ENCODE results near the gene TPTE2. TPM values are rescaled to one million over a fixed set of nuclear protein-coding genes. Genes with fewer than 3 reads are reported as not detected.

Gene TPTE2
- total and polyA plus RNA-seq, 2 of the 4 experiments (the other 2 are of a cell fraction), result not detected

DNA sequence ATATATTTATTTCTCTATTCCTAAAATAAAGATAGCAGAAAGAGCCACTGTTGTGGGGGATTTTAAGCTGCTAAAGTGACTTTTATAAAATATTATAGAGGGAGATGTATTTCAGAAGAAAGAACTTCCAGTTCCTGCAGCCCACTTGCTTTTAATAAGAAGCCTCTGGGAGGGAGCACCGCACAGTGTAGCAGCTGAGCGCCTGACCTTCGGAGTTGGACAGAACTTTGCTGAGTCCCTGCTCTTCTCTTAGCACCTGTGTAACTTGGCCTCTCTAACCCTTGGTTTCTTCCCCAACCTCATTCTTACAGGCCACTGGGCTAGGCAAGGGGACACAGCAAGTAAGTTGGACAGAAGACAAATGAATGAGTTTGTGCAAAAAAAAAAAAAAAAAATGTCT is 34.8 kb upstream of the TPTE2 start:
- Histone ChIP-seq H4K20me1 (ENCODE audit: insufficient read depth, low read length) (no peaks in the 10 kb centered on the region), H3K18ac (ENCODE audit: low read depth, low read length) (no peak overlapping the region), H2BK120ac (ENCODE audit: low read depth, low read length) (no peak overlapping the region), H3K4me2 (ENCODE audit: low read depth, low read length) (no peak overlapping the region), H3K27ac (ENCODE audit: insufficient read depth, low read length) (no peak overlapping the region), H3K9me1 (ENCODE audit: insufficient read depth, low read length) (peaks cover 4% of the 10 kb centered on the region; the same call in 1 of the 2 replicates), H2BK5ac (ENCODE audit: low read depth, low read length, poor library complexity, severe bottlenecking) (no peak overlapping the region), H2AK9ac (replicated peaks; ENCODE audit: low read depth, low read length, poor library complexity) (no peak overlapping the region), H3K9ac (ENCODE audit: low read depth, low read length) (no peak overlapping the region), H3K79me1 (ENCODE audit: low read depth in 1 of 2, low read length in 2 of 2) (no peaks in the 10 kb centered on the region), H2BK20ac (ENCODE audit: low read depth, low read length) (no peak overlapping the region), H3K36me3 (ENCODE audit: control insufficient read depth, insufficient read depth, low read length) (no peaks in the 10 kb centered on the region), H3K23ac (ENCODE audit: low read depth, low read length) (no peak overlapping the region), H3K14ac (replicated peaks; ENCODE audit: low read depth, low read length) (no peak overlapping the region), H3K4me3 (ENCODE audit: insufficient read depth, low read depth, low read length) (no peak overlapping the region), H2BK15ac (ENCODE audit: low read depth, low read length) (no peak overlapping the region), H3K56ac (ENCODE audit: extremely low read depth, insufficient read depth, low read length) (no peak overlapping the region), H3K27me3 (ENCODE audit: control insufficient read depth, insufficient read depth, low read length) (no peaks in the 10 kb centered on the region), H4K91ac (ENCODE audit: insufficient read depth, low read depth, low read length) (no peak overlapping the region), H3K9me3 (ENCODE audit: control insufficient read depth, insufficient read depth, low read length) (no peaks in the 10 kb centered on the region), H2AK5ac (ENCODE audit: low read depth, low read length) (no peak overlapping the region), H3K4ac (ENCODE audit: low read depth, low read length) (no peak overlapping the region), H4K5ac (ENCODE audit: low read depth, low read length) (no peak overlapping the region), H3K4me1 (ENCODE audit: control insufficient read depth, insufficient read depth, low read length) (peaks cover 2% of the 10 kb centered on the region; the same call in 1 of the 2 replicates), H4K8ac (ENCODE audit: low read depth in 2 of 2, low read length in 2 of 2) (no peak overlapping the region), H2AFZ (replicated peaks; ENCODE audit: low read length, poor library complexity) (no peak overlapping the region)
- CTCF ChIA-PET, result interaction anchor here (0.9 kb wide), 1 partner anchor 9 kb away, joined by 3 read pairs; no protein-coding TSS in a partner anchor
- WGBS, 2 experiments (ENCODE audit: extremely low coverage in 2 of 2, insufficient read length in 1 of 2), result 100% methylated on average over 1 of the region's 3 CpGs; no CpG with 5 or more reads in 1 of the 2 experiments
- dilution Hi-C loops (cut with HindIII; ENCODE audit: low sequenced_read_pairs, unreplicated experiment) (no loop called here), in situ Hi-C loops (cut with MboI; ENCODE audit: low sequenced_read_pairs) (no loop called here), intact Hi-C loops (cut with micrococcal nuclease) (loop anchor here (10.0 kb wide), 1 partner anchor 299 kb away; no protein-coding TSS in a partner anchor)
- TF ChIP-seq BHLHE40 (IDR thresholded peaks at IDR 0.05; ENCODE audit: low read depth, low read length), result no peak
- no peak for TF ChIP-seq SMC3 (IDR thresholded peaks at IDR 0.05; ENCODE audit: low read depth, low read length)
- TF ChIP-seq MAFK (IDR thresholded peaks at IDR 0.05; ENCODE audit: low read depth, low read length), result no peak
- TF ChIP-seq, protein P1, sequence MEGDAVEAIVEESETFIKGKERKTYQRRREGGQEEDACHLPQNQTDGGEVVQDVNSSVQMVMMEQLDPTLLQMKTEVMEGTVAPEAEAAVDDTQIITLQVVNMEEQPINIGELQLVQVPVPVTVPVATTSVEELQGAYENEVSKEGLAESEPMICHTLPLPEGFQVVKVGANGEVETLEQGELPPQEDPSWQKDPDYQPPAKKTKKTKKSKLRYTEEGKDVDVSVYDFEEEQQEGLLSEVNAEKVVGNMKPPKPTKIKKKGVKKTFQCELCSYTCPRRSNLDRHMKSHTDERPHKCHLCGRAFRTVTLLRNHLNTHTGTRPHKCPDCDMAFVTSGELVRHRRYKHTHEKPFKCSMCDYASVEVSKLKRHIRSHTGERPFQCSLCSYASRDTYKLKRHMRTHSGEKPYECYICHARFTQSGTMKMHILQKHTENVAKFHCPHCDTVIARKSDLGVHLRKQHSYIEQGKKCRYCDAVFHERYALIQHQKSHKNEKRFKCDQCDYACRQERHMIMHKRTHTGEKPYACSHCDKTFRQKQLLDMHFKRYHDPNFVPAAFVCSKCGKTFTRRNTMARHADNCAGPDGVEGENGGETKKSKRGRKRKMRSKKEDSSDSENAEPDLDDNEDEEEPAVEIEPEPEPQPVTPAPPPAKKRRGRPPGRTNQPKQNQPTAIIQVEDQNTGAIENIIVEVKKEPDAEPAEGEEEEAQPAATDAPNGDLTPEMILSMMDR (conservative IDR thresholded peaks at IDR 0.05; ENCODE audit: low read depth, low read length), result no peak
- no peak for TF ChIP-seq MXI1 (IDR thresholded peaks at IDR 0.05; ENCODE audit: borderline replicate concordance, low read depth, low read length)
- no peak for TF ChIP-seq FOS (IDR thresholded peaks at IDR 0.05; ENCODE audit: low read depth, low read length)
- TF ChIP-seq RFX5 (IDR thresholded peaks at IDR 0.05; ENCODE audit: low read depth, low read length), result no peak
- TF ChIP-seq, protein P2, sequence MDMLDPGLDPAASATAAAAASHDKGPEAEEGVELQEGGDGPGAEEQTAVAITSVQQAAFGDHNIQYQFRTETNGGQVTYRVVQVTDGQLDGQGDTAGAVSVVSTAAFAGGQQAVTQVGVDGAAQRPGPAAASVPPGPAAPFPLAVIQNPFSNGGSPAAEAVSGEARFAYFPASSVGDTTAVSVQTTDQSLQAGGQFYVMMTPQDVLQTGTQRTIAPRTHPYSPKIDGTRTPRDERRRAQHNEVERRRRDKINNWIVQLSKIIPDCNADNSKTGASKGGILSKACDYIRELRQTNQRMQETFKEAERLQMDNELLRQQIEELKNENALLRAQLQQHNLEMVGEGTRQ (IDR thresholded peaks at IDR 0.05; ENCODE audit: low read depth, low read length), result no peak
- no peak for TF ChIP-seq CHD1 (IDR thresholded peaks at IDR 0.05; ENCODE audit: low read depth, low read length)
- no peak for TF ChIP-seq MAZ (IDR thresholded peaks at IDR 0.05; ENCODE audit: borderline replicate concordance, low read depth, low read length)
- TF ChIP-seq, protein P3, sequence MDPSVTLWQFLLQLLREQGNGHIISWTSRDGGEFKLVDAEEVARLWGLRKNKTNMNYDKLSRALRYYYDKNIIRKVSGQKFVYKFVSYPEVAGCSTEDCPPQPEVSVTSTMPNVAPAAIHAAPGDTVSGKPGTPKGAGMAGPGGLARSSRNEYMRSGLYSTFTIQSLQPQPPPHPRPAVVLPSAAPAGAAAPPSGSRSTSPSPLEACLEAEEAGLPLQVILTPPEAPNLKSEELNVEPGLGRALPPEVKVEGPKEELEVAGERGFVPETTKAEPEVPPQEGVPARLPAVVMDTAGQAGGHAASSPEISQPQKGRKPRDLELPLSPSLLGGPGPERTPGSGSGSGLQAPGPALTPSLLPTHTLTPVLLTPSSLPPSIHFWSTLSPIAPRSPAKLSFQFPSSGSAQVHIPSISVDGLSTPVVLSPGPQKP (IDR thresholded peaks at IDR 0.05; ENCODE audit: borderline replicate concordance, low read depth, low read length), result no peak
- no peak for TF ChIP-seq RAD21 (IDR thresholded peaks at IDR 0.05; ENCODE audit: low read length)
- no peak for TF ChIP-seq POLR2A (IDR thresholded peaks at IDR 0.05; ENCODE audit: low read depth, low read length)
- TF ChIP-seq CEBPB (IDR thresholded peaks at IDR 0.05; ENCODE audit: low read depth, low read length), result no peak
- TF ChIP-seq RCOR1 (IDR thresholded peaks at IDR 0.05; ENCODE audit: insufficient replicate concordance, low read length), result no peak
- no peak for TF ChIP-seq NFE2L2 (IDR thresholded peaks at IDR 0.05; ENCODE audit: low read depth, low read length)
- POLR2A ChIA-PET (ENCODE audit: unreplicated experiment), result no interaction called here
- ATAC-seq (ENCODE audit: low read depth) (no peak), DNase-seq (no peak)
- BruUV-seq (replicated peaks), result no TSS peak

Measured in IMR-90 (cell line).